T-helper 2 cell treated with Interferon-gamma antibody and Interleukin-4, amounts not matched to agents 5 μg/mL and 100 μg/mL, for 36 hours (primary cell): ENCODE data around the gene MYO5A.
"Not testable (repeated sequence)": the region's sequence is repeated elsewhere in the genome, so short reads cannot be mapped to it uniquely, and the experiment has no call there.

Experiments used
- DNase-seq: peaks from one replicate; pipeline ENCODE4 v3.0.0; 2021; ENCODE audit warnings: low spot score
- H3K27ac Mint-ChIP-seq: one replicate; pipeline ENCODE4 v1.8.0; 2021; ENCODE audit warnings: mild to moderate bottlenecking, mixed read lengths
- H3K27me3 Mint-ChIP-seq: one replicate; pipeline ENCODE4 v1.8.0; 2021; ENCODE audit warnings: low read depth, mixed read lengths
- H3K36me3 Mint-ChIP-seq: one replicate; pipeline ENCODE4 v1.8.0; 2021; ENCODE audit warnings: low read depth, mixed read lengths
- H3K4me1 Mint-ChIP-seq: one replicate; pipeline ENCODE4 v1.8.0; 2021; ENCODE audit warnings: low read depth, mixed read lengths
- H3K4me3 Mint-ChIP-seq: one replicate; pipeline ENCODE4 v1.8.0; 2022; ENCODE audit warnings: mild to moderate bottlenecking, moderate library complexity, mixed read lengths
- H3K9me3 Mint-ChIP-seq: one replicate; pipeline ENCODE4 v1.8.0; 2021; ENCODE audit warnings: mixed read lengths

MYO5A gene

DNA sequence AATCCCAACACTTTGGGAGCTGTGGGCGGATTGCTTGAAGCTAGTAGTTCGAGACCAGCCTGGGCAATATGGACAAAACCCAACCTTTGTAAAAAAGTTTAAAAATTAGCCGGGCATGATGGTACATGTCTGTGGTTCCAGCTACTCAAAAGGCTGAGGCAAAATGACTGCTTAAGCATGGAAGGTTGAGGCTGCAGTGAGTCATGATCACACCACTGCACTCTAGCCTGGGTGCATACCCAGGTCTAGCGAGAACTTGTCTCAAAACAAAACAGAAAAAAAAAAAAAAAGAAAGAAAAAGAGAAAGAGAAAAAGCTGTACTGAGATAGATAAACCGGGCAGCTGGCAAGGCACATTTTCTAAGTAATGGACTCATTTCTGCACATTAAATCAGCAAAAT lies 29.5 kb upstream of the MYO5A start:
- peak; percentile 77 for DNase-seq
- H3K9me3 Mint-ChIP-seq: no peaks in the 10 kb centered on the region
- peak overlapping the region; percentile 85 for H3K27ac Mint-ChIP-seq
- H3K4me1 Mint-ChIP-seq: peaks cover 58% of the 10 kb centered on the region
- peaks cover 51% of the 10 kb centered on the region for H3K36me3 Mint-ChIP-seq
- H3K4me3 Mint-ChIP-seq: peak overlapping the region; percentile 54
- no peaks in the 10 kb centered on the region for H3K27me3 Mint-ChIP-seq

DNA sequence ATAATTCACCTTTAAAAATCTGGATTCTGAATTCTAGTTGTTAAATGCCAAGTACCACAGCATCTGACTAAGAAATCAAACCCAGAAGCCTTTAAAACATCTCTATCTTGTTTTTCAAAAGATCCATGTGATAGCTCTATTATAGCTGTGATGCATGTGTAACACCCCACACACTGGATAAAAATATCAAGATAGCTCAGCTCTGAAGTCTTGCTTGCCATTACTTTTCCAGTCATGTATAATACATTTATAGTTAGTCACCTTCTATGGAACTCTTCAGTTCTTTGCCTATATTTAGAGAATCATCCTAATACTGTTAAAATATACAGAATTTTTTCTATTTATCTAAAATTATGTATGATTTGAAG lies 28.6 kb upstream of the MYO5A start:
- H3K36me3 Mint-ChIP-seq: peaks cover 45% of the 10 kb centered on the region
- peak overlapping the region; percentile 19 for H3K27ac Mint-ChIP-seq
- H3K4me1 Mint-ChIP-seq: peaks cover 55% of the 10 kb centered on the region

DNA sequence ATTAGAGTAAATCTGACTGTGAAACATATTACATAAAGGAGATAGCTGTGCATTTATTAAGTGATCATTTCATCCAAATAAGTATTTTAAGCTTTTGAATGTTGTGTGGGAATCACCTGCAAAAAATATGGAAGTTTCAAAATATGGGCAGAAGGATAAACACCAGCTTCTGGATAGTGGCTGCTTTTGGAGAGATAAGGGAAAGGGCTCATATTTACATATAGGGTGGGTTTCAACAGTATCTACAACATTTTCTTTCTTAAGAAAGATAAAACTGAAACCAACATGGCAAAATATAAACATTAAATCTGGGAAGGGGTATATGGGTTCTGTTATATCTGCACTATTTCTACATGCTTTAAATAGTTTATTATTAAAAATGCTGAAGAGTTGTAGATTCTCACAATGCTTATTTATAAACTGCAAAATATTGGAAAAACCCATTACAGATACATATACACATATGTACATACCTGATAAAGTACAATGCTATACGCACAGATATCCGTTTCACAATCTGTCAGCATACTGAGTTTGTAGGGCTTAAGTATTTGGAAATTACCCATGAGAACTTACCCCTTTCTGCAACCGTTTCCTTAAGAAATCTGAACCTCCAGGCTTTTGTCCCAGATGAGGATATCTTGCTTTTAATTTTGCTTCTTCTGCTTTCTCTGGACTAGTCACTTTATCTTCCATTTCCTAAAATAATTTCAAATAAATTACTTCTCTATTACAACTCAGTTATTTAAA lies 28.0 kb upstream of the MYO5A start:
- DNase-seq: no peak
- peaks cover 52% of the 10 kb centered on the region for H3K4me1 Mint-ChIP-seq
- H3K27me3 Mint-ChIP-seq: no peaks in the 10 kb centered on the region
- H3K36me3 Mint-ChIP-seq: peaks cover 50% of the 10 kb centered on the region
- H3K9me3 Mint-ChIP-seq: no peaks in the 10 kb centered on the region
- no peak overlapping the region for H3K4me3 Mint-ChIP-seq
- peak overlapping the region; percentile 19 for H3K27ac Mint-ChIP-seq

More for the DNA sequence above, 28.6 kb upstream of the MYO5A start:
- no peak for DNase-seq
- H3K4me3 Mint-ChIP-seq: no peak overlapping the region
- H3K27me3 Mint-ChIP-seq: no peaks in the 10 kb centered on the region
- no peaks in the 10 kb centered on the region for H3K9me3 Mint-ChIP-seq

DNA sequence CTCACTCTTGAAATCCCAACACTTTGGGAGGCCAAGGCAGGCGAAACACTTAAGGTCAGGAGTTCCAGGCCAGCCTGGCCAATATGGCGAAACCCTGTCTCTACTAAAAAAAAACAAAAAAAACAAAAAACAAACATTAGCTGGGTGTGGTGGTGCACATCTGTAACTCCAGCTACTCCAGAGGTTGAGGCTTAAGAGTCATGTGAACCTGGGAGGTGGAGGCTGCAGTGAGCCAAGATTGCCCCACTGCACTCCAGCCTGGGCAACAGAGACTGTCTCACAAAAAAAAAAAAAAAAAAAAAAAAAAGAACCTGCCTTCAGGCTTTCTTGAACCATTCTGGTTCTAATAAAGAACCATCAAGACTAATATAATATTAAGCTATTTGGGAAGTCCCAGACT lies 23.6 kb upstream of the MYO5A start:
- no peak for DNase-seq
- H3K4me1 Mint-ChIP-seq: peaks cover 17% of the 10 kb centered on the region
- H3K4me3 Mint-ChIP-seq: no peak overlapping the region
- no peaks in the 10 kb centered on the region for H3K9me3 Mint-ChIP-seq
- H3K36me3 Mint-ChIP-seq: peaks cover 55% of the 10 kb centered on the region
- H3K27ac Mint-ChIP-seq: no peak overlapping the region
- H3K27me3 Mint-ChIP-seq: no peaks in the 10 kb centered on the region

DNA sequence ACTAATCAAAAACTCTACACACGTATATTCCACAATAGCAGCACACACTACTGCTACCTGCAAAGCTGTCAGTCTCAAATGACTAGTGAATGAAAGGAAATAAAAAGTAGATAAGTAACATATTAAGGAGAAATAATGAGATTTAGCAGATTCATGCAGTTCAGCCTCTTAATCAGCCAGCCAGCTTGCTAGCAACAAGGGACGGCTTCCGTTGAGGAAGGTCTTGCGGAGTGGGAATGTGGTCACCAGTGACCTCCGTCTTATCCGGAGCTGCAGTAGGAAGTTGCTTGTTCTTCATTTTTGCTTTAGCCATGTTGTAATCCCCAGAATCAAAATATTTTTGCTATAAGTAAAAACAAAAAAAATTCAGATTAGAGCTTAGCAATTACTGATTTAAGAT lies 23.1 kb upstream of the MYO5A start:
- Mint-ChIP-seq H3K4me1 (peaks cover 12% of the 10 kb centered on the region), H3K9me3 (no peaks in the 10 kb centered on the region), H3K4me3 (no peak overlapping the region), H3K27me3 (no peaks in the 10 kb centered on the region), H3K27ac (no peak overlapping the region), H3K36me3 (peaks cover 58% of the 10 kb centered on the region)
- no peak for DNase-seq

DNA sequence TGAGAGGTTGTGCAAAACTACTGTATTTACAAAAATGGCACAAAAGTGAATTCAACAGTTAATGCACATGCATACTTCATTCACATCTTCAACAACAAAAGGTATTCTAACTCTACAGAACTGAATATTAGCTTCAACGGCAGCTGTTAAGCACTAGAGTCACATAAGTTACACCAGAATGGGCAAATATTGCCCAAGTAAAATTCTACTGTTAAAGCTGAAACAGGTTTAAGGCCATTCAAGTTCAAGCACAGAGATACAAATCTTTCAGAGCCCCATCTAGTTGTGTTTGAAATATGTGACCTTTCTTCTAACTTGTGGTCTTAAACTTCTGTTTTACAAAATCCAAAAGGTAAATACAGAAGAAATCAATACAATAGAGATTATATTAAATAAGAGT lies 22.5 kb upstream of the MYO5A start:
- Mint-ChIP-seq H3K36me3 (peaks cover 60% of the 10 kb centered on the region), H3K4me1 (peaks cover 12% of the 10 kb centered on the region)
- not testable (repeated sequence) for H3K27me3 Mint-ChIP-seq, DNase-seq, H3K27ac Mint-ChIP-seq, H3K4me3 Mint-ChIP-seq, H3K9me3 Mint-ChIP-seq

DNA sequence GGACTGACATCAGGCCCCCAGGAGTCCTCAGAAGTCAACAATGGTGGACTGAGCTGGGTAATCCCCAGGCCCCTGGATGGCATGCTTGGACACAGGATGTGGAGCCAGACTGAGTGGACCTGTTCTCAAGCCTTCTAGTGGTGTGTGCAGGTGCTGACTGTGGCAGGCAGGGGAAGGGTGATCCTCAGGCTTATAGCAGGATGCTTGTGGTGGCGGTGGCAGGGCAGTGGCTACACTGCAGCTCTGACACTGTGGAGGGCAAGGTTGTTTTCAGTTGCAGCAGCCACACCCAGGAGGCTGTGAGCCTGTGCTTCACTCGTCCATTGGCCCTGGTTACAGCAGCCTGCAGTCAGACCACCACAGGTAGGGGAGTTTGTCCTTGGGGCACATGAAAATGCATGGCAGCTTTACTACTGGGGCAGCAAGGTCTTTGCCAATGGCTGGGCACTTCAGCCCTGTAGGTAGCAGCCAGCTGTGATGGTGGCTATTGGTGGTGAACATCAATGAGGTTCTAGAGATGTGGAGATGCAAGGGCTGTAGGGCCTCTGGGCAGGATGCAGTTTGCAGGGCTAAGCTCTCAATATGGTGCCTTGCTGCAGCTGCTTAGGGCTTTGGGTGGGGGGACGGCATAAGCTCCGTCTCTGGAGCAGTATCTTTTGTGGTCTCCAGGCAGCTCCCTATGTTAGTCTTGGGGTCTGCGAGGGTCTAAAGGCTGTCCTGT lies 17.5 kb upstream of the MYO5A start:
- peaks cover 7% of the 10 kb centered on the region for H3K9me3 Mint-ChIP-seq
- DNase-seq: no peak
- H3K27me3 Mint-ChIP-seq: no peaks in the 10 kb centered on the region
- no peak overlapping the region for H3K4me3 Mint-ChIP-seq
- peaks cover 11% of the 10 kb centered on the region for H3K4me1 Mint-ChIP-seq
- peak overlapping the region; percentile 42 for H3K27ac Mint-ChIP-seq
- H3K36me3 Mint-ChIP-seq: peaks cover 49% of the 10 kb centered on the region

DNA sequence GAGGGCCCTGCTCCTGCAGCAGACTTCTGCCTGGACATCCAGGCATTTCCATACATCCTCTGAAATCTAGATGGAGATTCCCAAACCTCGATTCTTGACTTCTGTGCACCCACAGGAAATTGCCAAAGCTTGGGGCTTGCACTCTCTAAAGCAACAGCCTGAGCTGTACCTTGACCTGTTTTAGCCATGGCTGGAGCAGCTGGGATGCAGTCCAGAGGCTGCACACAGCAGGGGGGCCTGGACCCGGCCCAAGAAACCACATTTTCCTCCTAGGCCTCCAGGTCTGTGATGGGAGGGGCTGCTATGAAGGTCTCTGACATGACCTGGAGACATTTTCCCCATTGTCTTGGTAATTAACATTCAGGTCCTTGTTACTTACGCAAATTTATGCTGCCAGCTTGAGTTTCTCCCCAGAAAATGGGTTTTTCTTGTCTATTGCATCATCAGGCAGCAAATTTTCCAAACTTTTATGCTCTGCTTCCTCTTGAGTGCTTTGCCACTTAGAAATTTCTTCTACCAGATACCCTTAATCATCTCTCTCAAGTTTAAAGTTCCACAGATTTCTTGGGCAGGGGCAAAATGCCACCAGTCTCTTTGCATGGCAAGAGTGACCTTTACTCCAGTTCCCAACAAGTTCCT lies 11.8 kb upstream of the MYO5A start:
- peaks cover 8% of the 10 kb centered on the region for H3K36me3 Mint-ChIP-seq
- no peak overlapping the region for H3K27ac Mint-ChIP-seq
- peaks cover 20% of the 10 kb centered on the region for H3K9me3 Mint-ChIP-seq
- H3K4me1 Mint-ChIP-seq: no peaks in the 10 kb centered on the region
- no peak overlapping the region for H3K4me3 Mint-ChIP-seq
- no peak for DNase-seq
- no peaks in the 10 kb centered on the region for H3K27me3 Mint-ChIP-seq

DNA sequence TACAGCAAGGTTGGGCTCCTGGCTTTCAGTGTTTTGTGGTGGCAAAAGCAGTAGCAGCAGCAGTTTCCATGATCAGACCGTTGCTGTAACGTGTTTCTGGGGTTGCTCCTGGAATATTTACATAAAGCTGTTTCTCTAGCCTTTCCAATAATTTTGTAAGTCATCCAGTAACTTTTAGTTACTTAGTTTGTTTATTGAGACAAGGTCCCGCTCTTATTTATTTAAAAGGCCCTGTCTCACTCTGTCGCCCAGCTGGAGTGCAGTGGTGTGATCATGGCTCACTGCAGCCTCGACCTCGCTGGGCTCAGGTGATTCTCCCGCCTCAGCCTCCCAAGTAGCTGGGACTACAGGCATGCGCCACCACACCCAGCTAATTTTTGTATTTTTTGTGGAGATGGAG lies 8.8 kb upstream of the MYO5A start:
- Mint-ChIP-seq H3K9me3 (peaks cover 18% of the 10 kb centered on the region), H3K36me3 (peaks cover 2% of the 10 kb centered on the region), H3K4me1 (peaks cover 5% of the 10 kb centered on the region), H3K27me3 (peaks cover 4% of the 10 kb centered on the region), H3K4me3 (no peak overlapping the region), H3K27ac (no peak overlapping the region)
- no peak for DNase-seq

DNA sequence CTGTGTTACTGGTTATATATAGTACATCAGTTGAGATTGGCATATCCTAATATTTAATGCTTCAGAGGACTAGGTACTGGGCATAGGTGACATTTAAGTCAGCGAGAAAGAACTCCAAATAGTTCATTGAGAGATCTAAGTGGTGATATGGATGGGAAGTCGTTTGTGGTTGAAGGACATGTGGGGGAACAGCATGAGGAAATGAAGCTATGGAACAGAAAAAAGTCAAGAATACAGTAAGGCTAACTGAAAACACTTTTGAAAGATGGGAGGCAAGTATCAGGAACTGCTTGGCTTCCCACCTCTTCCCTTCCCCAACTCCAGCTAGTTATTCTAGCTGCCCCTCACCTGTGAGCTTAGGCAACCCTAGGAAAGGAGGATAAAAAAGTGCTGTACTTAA lies 3.7 kb upstream of the MYO5A start:
- Mint-ChIP-seq H3K36me3 (no peaks in the 10 kb centered on the region), H3K4me3 (no peak overlapping the region), H3K27ac (no peak overlapping the region), H3K4me1 (peaks cover 18% of the 10 kb centered on the region), H3K9me3 (no peaks in the 10 kb centered on the region), H3K27me3 (peaks cover 14% of the 10 kb centered on the region)
- no peak for DNase-seq

DNA sequence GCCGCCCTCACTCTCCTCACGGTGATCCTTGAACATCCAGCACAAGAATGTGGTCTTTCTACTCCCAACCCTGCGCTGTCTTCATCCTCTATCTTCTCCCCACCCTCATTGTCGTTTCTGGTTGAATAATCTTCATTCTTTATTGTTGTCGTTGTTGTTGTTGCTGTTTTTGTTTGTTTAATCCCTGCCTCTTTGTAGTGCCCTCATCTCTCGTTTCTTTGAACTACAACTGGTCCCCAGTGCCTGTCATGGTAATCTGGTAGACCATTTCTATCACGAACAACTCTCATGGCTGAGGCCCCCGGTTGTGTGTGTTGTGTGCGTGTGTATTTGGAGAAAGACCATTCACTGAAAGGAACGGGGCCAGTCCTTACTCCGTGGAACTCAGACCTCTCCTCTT lies 1.3 kb upstream of the MYO5A start:
- Mint-ChIP-seq H3K27ac (peak overlapping the region; percentile 77), H3K4me3 (peak overlapping the region; percentile 78), H3K4me1 (peaks cover 20% of the 10 kb centered on the region)

DNA sequence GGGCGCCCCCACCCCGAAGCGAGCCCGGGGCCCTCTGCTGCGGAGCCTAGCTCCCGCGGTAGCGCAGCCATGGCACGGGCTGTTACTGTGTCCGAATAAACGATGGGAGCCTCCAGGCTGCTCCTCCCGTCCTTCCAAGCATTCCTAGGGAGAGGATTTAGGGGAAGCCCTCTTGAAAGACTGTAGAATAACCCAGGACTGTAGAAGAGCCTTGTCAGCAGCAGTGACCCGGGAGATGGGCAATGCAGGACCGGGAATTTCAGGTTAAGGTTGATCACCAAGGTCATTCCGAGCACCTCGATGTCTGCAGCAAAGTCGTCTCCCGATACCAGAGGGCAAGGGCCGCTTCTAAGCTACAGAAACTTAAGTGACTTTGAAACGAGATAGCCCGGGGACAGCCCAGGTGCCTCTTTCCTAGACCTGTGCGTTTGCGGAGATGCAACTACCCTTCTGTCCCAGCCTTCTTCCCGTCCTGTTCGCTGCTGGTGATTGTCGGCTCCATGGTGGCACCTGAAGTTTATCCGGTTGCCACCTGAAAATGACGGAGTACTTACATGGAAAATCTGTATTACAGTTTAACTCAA lies 753 bp upstream of the MYO5A start:
- no peak for DNase-seq

More for the DNA sequence above, 1.3 kb upstream of the MYO5A start:
- peaks cover 4% of the 10 kb centered on the region for H3K36me3 Mint-ChIP-seq
- DNase-seq: no peak
- H3K9me3 Mint-ChIP-seq: no peaks in the 10 kb centered on the region
- peaks cover 14% of the 10 kb centered on the region for H3K27me3 Mint-ChIP-seq

DNA sequence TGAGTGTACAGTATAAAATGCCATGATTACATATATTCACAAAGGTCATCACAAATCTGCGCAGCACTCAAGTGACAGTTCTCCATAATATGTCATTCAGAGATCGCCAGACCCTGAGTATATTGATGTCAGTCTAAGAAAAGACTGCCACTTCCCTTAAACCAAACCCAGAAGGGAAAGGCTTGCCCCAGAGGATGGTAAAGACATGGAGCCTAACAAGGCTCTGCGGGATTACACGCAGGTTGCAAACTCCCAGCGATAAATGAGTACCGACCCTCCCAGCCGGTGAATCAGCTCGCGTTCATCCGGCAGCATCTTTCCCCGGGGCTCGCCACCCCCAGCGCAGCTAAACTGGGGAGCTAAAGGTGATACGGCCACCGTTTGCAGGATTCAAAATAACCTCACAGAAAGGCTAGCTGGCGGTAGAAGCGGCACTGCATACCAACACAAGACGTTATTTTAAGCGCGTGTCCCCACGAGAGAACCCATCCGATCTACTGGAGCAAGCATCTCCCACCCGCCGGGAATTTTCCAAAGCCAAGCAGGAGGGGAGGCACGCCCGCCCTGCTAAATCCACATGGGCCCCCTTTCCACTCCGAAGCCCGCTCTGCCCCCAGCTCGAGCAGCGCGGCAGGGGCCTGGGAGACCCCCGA lies 643 bp downstream of the MYO5A start:
- H3K27me3 Mint-ChIP-seq: peaks cover 10% of the 10 kb centered on the region
- H3K4me3 Mint-ChIP-seq: peak overlapping the region; percentile 93
- DNase-seq: peak; percentile 28
- no peaks in the 10 kb centered on the region for H3K9me3 Mint-ChIP-seq
- H3K36me3 Mint-ChIP-seq: peaks cover 4% of the 10 kb centered on the region
- H3K27ac Mint-ChIP-seq: peak overlapping the region; percentile 82
- H3K4me1 Mint-ChIP-seq: peaks cover 20% of the 10 kb centered on the region

More for the DNA sequence above, 753 bp upstream of the MYO5A start:
- Mint-ChIP-seq H3K4me1 (peaks cover 20% of the 10 kb centered on the region), H3K36me3 (peaks cover 4% of the 10 kb centered on the region), H3K4me3 (peak overlapping the region; percentile 78), H3K27ac (peak overlapping the region; percentile 77), H3K9me3 (no peaks in the 10 kb centered on the region), H3K27me3 (peaks cover 14% of the 10 kb centered on the region)
